HEK293 (cell line): ENCODE measurements around the gene PHACTR3.

Experiments
- CTCF ChIA-PET: fragments of 350-600 bp; formaldehyde crosslinking; extraction: SDS; loops from one replicate; lab custom pipeline; 2021; ENCODE audit warnings: antibody characterized with exemption; lab: Yijun Ruan, JAX
- POLR2A ChIA-PET: fragments of 300-600 bp; formaldehyde crosslinking; extraction: SDS; loops from one replicate; lab custom pipeline; 2020; ENCODE audit warnings: antibody characterized with exemption, inconsistent platforms; lab: Yijun Ruan, JAX
- H3K27ac ChIP-seq: fragments of 200-500 bp; sonication (Bioruptor generic); 2 replicates; pipeline ENCODE4 v1.5.1; 2014; ENCODE audit warnings: low read depth, low read length, control low read depth, inconsistent platforms; ENCODE audit errors: extremely low read depth
- H3K36me3 ChIP-seq, 2 experiments: fragments of 200-500 bp in 1 of 2; sonication (Bioruptor generic) in 1 of 2; 1 replicate in 1 of 2; 2 replicates in 1 of 2; pipeline ENCODE4 v1.5.1; 2014 to 2017; ENCODE audit warnings: inconsistent platforms in 2 of 2, low read length in 2 of 2; ENCODE audit not compliant: control insufficient read depth in 2 of 2, insufficient read depth in 1 of 2
- H3K4me1 ChIP-seq: fragments of 200-500 bp; sonication (Bioruptor generic); 2 replicates; pipeline ENCODE4 v1.5.1; 2014; ENCODE audit warnings: mild to moderate bottlenecking, low read length, inconsistent platforms; ENCODE audit not compliant: control insufficient read depth, insufficient read depth
- H3K4me3 ChIP-seq: 2 replicates; pipeline ENCODE4 v1.5.1; 2011; ENCODE audit warnings: low read depth, mild to moderate bottlenecking, control low read depth, low read length, moderate library complexity
- H3K9me3 ChIP-seq: fragments of 200-500 bp; sonication (Bioruptor generic); 2 replicates; pipeline ENCODE4 v1.5.1; 2014; ENCODE audit warnings: low read depth, low read length, inconsistent platforms; ENCODE audit not compliant: control insufficient read depth, insufficient read depth
- INSM2 ChIP-seq: fragments of 450-650 bp; formaldehyde crosslinking; IDR thresholded peaks from 2 replicates; pipeline ENCODE4 v1.5.1; 2016; ENCODE audit warnings: missing biosample characterization, missing genetic modification characterization
- KLF10 ChIP-seq: fragments of 450-650 bp; IDR thresholded peaks from 2 replicates; pipeline ENCODE4 v1.5.1; 2018; ENCODE audit warnings: missing biosample characterization, mild to moderate bottlenecking, missing genetic modification characterization
- KLF8 ChIP-seq: fragments of 450-650 bp; formaldehyde crosslinking; IDR thresholded peaks from 2 replicates; pipeline ENCODE4 v1.5.1; 2016; ENCODE audit warnings: missing biosample characterization, missing genetic modification characterization
- SP3 ChIP-seq: fragments of 450-650 bp; formaldehyde crosslinking; IDR thresholded peaks from 2 replicates; pipeline ENCODE4 v1.5.1; 2016; ENCODE audit warnings: missing biosample characterization, missing genetic modification characterization
- SP7 ChIP-seq: fragments of 450-650 bp; formaldehyde crosslinking; IDR thresholded peaks from 2 replicates; pipeline ENCODE4 v1.5.1; 2016; ENCODE audit warnings: missing biosample characterization, missing genetic modification characterization
- TCF7L2 ChIP-seq: IDR thresholded peaks from 2 replicates; pipeline ENCODE4 v1.6.1; 2011; ENCODE audit warnings: low read depth, mild to moderate bottlenecking, inconsistent platforms, low read length, moderate library complexity, borderline replicate concordance
- TSHZ1 ChIP-seq: fragments of 450-650 bp; formaldehyde crosslinking; IDR thresholded peaks from 2 replicates; pipeline ENCODE4 v1.5.1; 2016; ENCODE audit warnings: missing biosample characterization, missing genetic modification characterization, borderline replicate concordance
- ZBTB1 ChIP-seq: fragments of 450-650 bp; formaldehyde crosslinking; IDR thresholded peaks from 2 replicates; pipeline ENCODE4 v1.5.1; 2016; ENCODE audit warnings: missing biosample characterization, missing genetic modification characterization
- ZBTB7A ChIP-seq: fragments of 450-650 bp; formaldehyde crosslinking; IDR thresholded peaks from 2 replicates; pipeline ENCODE4 v1.5.1; 2016; ENCODE audit warnings: low read depth, missing biosample characterization, missing genetic modification characterization
- ZFHX2 ChIP-seq: fragments of 450-650 bp; formaldehyde crosslinking; conservative IDR thresholded peaks from 2 replicates; pipeline ENCODE4 v1.5.1; 2016; ENCODE audit warnings: missing biosample characterization, missing genetic modification characterization
- ZNF155 ChIP-seq: fragments of 450-650 bp; formaldehyde crosslinking; IDR thresholded peaks from 2 replicates; pipeline ENCODE4 v1.5.1; 2016; ENCODE audit warnings: missing biosample characterization, missing genetic modification characterization
- ZNF184 ChIP-seq: fragments of 450-650 bp; IDR thresholded peaks from 2 replicates; pipeline ENCODE4 v1.5.1; 2018; ENCODE audit warnings: missing biosample characterization, mild to moderate bottlenecking, missing genetic modification characterization
- ZNF221 ChIP-seq: fragments of 450-650 bp; formaldehyde crosslinking; IDR thresholded peaks from 2 replicates; pipeline ENCODE4 v1.5.1; 2017; ENCODE audit warnings: missing biosample characterization, missing genetic modification characterization, borderline replicate concordance
- ZNF341 ChIP-seq: fragments of 450-650 bp; formaldehyde crosslinking; IDR thresholded peaks from 2 replicates; pipeline ENCODE4; 2016; ENCODE audit warnings: low read depth, missing biosample characterization, missing genetic modification characterization
- ZNF391 ChIP-seq: fragments of 450-650 bp; formaldehyde crosslinking; IDR thresholded peaks from 2 replicates; pipeline ENCODE4 v1.5.1; 2016; ENCODE audit warnings: low read depth, missing biosample characterization, missing genetic modification characterization, borderline replicate concordance
- ZNF473 ChIP-seq: fragments of 450-650 bp; formaldehyde crosslinking; IDR thresholded peaks from 2 replicates; pipeline ENCODE4 v1.5.1; 2017; ENCODE audit warnings: missing biosample characterization, missing genetic modification characterization
- ZNF513 ChIP-seq: fragments of 450-650 bp; IDR thresholded peaks from 2 replicates; pipeline ENCODE4 v1.5.1; 2018; ENCODE audit warnings: missing biosample characterization, missing genetic modification characterization
- ZNF549 ChIP-seq: fragments of 450-650 bp; IDR thresholded peaks from 2 replicates; pipeline ENCODE4 v1.5.1; 2018; ENCODE audit warnings: missing biosample characterization, missing genetic modification characterization, mild to moderate bottlenecking, inconsistent platforms, moderate library complexity
- TF ChIP-seq, protein P1 (sequence below): fragments of 450-650 bp; formaldehyde crosslinking; IDR thresholded peaks from 2 replicates; pipeline ENCODE4 v1.5.1; 2017; ENCODE audit warnings: missing biosample characterization, missing genetic modification characterization
- TF ChIP-seq, protein P2 (sequence below): sonication (generic); formaldehyde crosslinking; IDR thresholded peaks from 2 replicates; pipeline ENCODE4 v1.8.1; 2022; ENCODE audit warnings: mild to moderate bottlenecking, moderate library complexity, missing genetic modification reagents
- TF ChIP-seq, protein P3 (sequence below): IDR thresholded peaks from 2 replicates; pipeline ENCODE4 v1.6.1; 2011; ENCODE audit warnings: mild to moderate bottlenecking, low read depth, low read length, borderline replicate concordance

The PHACTR3 gene

GRCh38 chr20:59753836-59754235 lies 149.5 kb downstream of the PHACTR3 start (continued):
- TF ChIP-seq ZNF473 (no peak), KLF10 (tag by site-specific recombination) (no peak), ZNF391 (tag by site-specific recombination) (no peak), INSM2 (tag by site-specific recombination) (no peak), TSHZ1 (tag by site-specific recombination) (no peak), ZNF221 (tag by site-specific recombination) (no peak), ZNF513 (tag by site-specific recombination) (no peak), KLF8 (tag by site-specific recombination) (no peak), ZBTB7A (tag by site-specific recombination) (no peak), ZNF184 (tag by site-specific recombination) (no peak)
- TF ChIP-seq, protein P1, sequence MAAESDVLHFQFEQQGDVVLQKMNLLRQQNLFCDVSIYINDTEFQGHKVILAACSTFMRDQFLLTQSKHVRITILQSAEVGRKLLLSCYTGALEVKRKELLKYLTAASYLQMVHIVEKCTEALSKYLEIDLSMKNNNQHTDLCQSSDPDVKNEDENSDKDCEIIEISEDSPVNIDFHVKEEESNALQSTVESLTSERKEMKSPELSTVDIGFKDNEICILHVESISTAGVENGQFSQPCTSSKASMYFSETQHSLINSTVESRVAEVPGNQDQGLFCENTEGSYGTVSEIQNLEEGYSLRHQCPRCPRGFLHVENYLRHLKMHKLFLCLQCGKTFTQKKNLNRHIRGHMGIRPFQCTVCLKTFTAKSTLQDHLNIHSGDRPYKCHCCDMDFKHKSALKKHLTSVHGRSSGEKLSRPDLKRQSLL (tag by site-specific recombination) = no peak

DNA sequence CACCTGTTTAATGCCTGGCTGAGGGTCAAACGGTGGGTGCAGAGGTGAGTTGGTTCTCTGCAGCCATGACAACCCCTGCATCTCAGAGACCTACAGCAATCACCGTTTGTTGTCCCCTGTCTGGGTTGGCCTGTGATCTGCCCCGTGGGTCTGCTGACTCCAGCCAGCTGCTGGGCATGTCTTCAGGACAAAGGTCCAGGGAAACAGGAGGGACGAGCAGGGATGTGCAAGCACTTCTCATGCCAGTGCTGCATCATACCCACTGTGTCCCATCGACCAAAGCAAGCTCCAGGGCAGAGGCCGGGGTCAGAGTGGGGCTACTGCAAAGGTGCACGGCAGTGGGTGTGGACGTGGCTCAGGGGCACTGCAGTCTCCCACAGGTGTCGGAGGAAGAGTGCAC lies 150.2 kb downstream of the PHACTR3 start:
- no peaks in the 10 kb centered on the region for H3K9me3 ChIP-seq
- H3K27ac ChIP-seq = no peak overlapping the region
- TF ChIP-seq, protein P2, sequence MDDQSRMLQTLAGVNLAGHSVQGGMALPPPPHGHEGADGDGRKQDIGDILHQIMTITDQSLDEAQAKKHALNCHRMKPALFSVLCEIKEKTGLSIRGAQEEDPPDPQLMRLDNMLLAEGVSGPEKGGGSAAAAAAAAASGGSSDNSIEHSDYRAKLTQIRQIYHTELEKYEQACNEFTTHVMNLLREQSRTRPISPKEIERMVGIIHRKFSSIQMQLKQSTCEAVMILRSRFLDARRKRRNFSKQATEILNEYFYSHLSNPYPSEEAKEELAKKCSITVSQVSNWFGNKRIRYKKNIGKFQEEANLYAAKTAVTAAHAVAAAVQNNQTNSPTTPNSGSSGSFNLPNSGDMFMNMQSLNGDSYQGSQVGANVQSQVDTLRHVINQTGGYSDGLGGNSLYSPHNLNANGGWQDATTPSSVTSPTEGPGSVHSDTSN (CRISPR knock-in tag) = no peak
- no peak for TF ChIP-seq ZNF155 (tag by site-specific recombination)
- no peak for TF ChIP-seq SP7
- no peak for TF ChIP-seq ZNF549
- ChIA-PET POLR2A (no interaction called here), CTCF (interaction anchor here (2.5 kb wide), 1 partner anchor 157 kb away, joined by 18 read pairs; no protein-coding TSS in a partner anchor)
- H3K4me3 ChIP-seq = no peak overlapping the region
- H3K36me3 ChIP-seq = no peaks in the 10 kb centered on the region
- no peaks in the 10 kb centered on the region for H3K4me1 ChIP-seq

DNA sequence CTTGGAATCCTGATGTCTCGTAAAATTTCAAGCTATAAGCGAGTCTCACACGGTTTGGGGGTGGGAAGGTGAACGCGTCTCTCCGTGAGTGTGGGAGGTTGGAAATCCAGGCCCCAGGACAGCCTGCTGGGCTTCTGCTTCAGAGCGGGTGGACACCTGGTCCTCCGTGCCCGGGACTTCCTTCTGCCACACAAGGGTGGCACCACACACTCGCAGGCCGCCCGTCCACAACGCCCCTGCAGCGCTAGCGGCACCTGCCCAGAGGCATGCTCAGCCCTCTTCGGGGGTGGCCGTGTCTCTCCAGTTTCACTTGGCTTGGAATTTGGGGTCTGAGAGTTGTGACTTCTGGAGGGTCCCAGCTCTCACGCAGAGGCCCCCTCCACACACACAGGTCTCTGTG lies 151.9 kb downstream of the PHACTR3 start:
- Histone ChIP-seq H3K36me3 (no peaks in the 10 kb centered on the region), H3K4me1 (no peaks in the 10 kb centered on the region), H3K9me3 (no peaks in the 10 kb centered on the region), H3K4me3 (no peak overlapping the region), H3K27ac (no peak overlapping the region)
- no peak for TF ChIP-seq SP3 (tag by site-specific recombination)
- no peak for TF ChIP-seq ZFHX2 (tag by site-specific recombination)
- TF ChIP-seq, protein P2 (CRISPR knock-in tag) = no peak
- no peak for TF ChIP-seq ZBTB1 (tag by site-specific recombination)
- TF ChIP-seq, protein P3, sequence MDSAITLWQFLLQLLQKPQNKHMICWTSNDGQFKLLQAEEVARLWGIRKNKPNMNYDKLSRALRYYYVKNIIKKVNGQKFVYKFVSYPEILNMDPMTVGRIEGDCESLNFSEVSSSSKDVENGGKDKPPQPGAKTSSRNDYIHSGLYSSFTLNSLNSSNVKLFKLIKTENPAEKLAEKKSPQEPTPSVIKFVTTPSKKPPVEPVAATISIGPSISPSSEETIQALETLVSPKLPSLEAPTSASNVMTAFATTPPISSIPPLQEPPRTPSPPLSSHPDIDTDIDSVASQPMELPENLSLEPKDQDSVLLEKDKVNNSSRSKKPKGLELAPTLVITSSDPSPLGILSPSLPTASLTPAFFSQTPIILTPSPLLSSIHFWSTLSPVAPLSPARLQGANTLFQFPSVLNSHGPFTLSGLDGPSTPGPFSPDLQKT = no peak
- no peak for TF ChIP-seq TCF7L2
- TF ChIP-seq ZNF341 (tag by site-specific recombination) = no peak
- ChIA-PET CTCF (interaction anchor here (1.0 kb wide), 1 partner anchor 9 kb away, joined by 3 read pairs; no protein-coding TSS in a partner anchor), POLR2A (no interaction called here)
